Omental fat pad (tissue), 4 donors: ENCODE data around the gene UBLCP1. TPM values are rescaled to one million over a fixed set of nuclear protein-coding genes. Genes with fewer than 3 reads are reported as not detected.

ENCODE experiments used
- small RNA-seq: library from RNA; depleted of rRNA; stranded (forward); fragments of <200 nt; gene quantifications from one replicate; pipeline ENCODE3, GENCODE V24; 2016
- total RNA-seq, 4 donors: library from RNA; depleted of rRNA; stranded (reverse); fragments of >200 nt; gene quantifications; one replicate each; pipeline ENCODE4 v1.1.0, GENCODE V29; 2016

UBLCP1 gene
- total RNA-seq, 4 donors from 2014 or later: 10.9 to 24.6 (median 15.4) TPM

Small RNA genes lying within 50 kb of the gene (small RNA-seq; reads per million reads assigned to genes)
- gene RF00263 (not detected), gene RNU4ATAC2P (not detected)

Other genes with a start within 250 kb of the UBLCP1 start
- 10 to 100 TPM; 40.1 to 97.0 (median 69.9) TPM for gene EBF1, start 163.4 kb upstream of the UBLCP1 start, total RNA-seq
- 10 to 100 TPM; 39.7 to 56.4 (median 53.1) TPM for gene RNF145, start 53.7 kb upstream of the UBLCP1 start, total RNA-seq
- not detected for gene IL12B, start 67.2 kb downstream of the UBLCP1 start, total RNA-seq